K562 (cell line): Measurements from ENCODE around the gene CPNE8.

Source experiments
- BACH1 ChIP-seq: fragments of 200-800 bp; sonication (Bioruptor generic); IDR thresholded peaks from 2 replicates; pipeline ENCODE4 v1.6.1; 2016; ENCODE audit warnings: missing genetic modification characterization, missing compliant biosample characterization
- JUND ChIP-seq, 2 experiments: IDR thresholded peaks; 2 replicates in 1 of 2; 3 replicates in 1 of 2; pipeline ENCODE4 v1.6.1; 2011; ENCODE audit warnings: borderline replicate concordance in 2 of 2, low read depth in 2 of 2, low read length in 2 of 2, improper control_type of control experiment in 1 of 2, missing biosample characterization in 1 of 2, missing genetic modification characterization in 1 of 2, missing genetic modification reagents in 1 of 2
- MTF1 ChIP-seq: fragments of 250-450 bp; sonication (Bioruptor Pico); IDR thresholded peaks from 2 replicates; pipeline ENCODE4 v1.9.0; 2021; ENCODE audit warnings: moderate library complexity, mild to moderate bottlenecking, inconsistent platforms, borderline replicate concordance
- MYNN ChIP-seq, 2 experiments: sonication (generic); formaldehyde crosslinking in 1 of 2; IDR thresholded peaks; 2 replicates each; pipeline versions ENCODE4 v1.5.0 to v1.6.1; 2016 to 2020; ENCODE audit warnings: antibody characterized with exemption in 1 of 2, missing genetic modification reagents in 1 of 2
- POLR2A ChIP-seq: fragments of 450-650 bp; conservative IDR thresholded peaks from 2 replicates; pipeline ENCODE4 v1.6.1; 2016
- PRPF4 ChIP-seq: fragments of 200-400 bp; formaldehyde crosslinking; IDR thresholded peaks from one replicate; pipeline ENCODE4 v1.6.1; 2017; ENCODE audit warnings: low read length, low read depth, mild to moderate bottlenecking; ENCODE audit not compliant: insufficient read depth, poor library complexity, severe bottlenecking
- RHOXF2B ChIP-seq: fragments of 250-450 bp; sonication (Bioruptor Pico); conservative IDR thresholded peaks from 2 replicates; pipeline ENCODE4 v1.5.1; 2021
- TBL1XR1 ChIP-seq, 2 experiments: IDR thresholded peaks; 2 replicates each; pipeline ENCODE4 v1.6.1; 2012; ENCODE audit warnings: improper control_type of control experiment in 2 of 2, low read length in 2 of 2, mild to moderate bottlenecking in 1 of 2
- ZNF316 ChIP-seq: fragments of 450-650 bp; IDR thresholded peaks from 2 replicates; pipeline ENCODE4 v1.6.1; 2016
- TF ChIP-seq, protein P1 (sequence below), 2 experiments: fragments of 450-650 bp; formaldehyde crosslinking in 1 of 2; IDR thresholded peaks; 2 replicates each; pipeline versions ENCODE4 v1.4.0 to v1.6.1; 2014 to 2020; ENCODE audit warnings: mild to moderate bottlenecking in 2 of 2, borderline replicate concordance in 1 of 2, low read depth in 1 of 2
- TF ChIP-seq, protein P2 (sequence below), 3 experiments: IDR thresholded peaks in 2 of 3; conservative IDR thresholded peaks in 1 of 3; 2 replicates each; pipeline ENCODE4 v1.5.1; 2011 to 2012; ENCODE audit warnings: low read length in 3 of 3, mild to moderate bottlenecking in 3 of 3, control low read depth in 2 of 3, improper control_type of control experiment in 1 of 3, inconsistent platforms in 1 of 3, low read depth in 1 of 3, mixed read lengths in 1 of 3, moderate library complexity in 1 of 3; ENCODE audit not compliant: insufficient read depth in 2 of 3

DNA sequence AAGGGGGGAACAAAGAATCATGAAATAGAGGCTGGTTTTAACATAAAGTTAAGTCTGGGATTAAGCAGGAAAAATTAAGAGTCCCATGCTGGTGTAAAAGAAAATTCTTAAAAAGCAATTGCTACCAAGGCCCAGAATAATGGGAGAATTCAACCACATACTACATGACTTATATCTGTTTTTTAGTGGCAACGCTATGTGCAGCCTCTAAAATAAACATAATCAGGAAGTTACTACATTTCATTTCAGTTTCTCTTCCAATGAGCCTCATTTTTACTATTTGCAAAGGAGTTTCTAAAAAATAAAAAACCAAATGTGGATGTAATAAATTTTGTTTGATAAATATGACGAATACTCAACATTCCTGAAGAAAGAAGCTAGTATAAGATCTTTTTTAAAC lies 58.1 kb downstream of the CPNE8 start:
- no peak for TF ChIP-seq JUND (IDR thresholded peaks at IDR 0.05; ENCODE audit: borderline replicate concordance, low read depth, low read length)
- TF ChIP-seq JUND (tag; IDR thresholded peaks at IDR 0.05; ENCODE audit: borderline replicate concordance, low read depth, low read length), result no peak
- TF ChIP-seq, protein P1, sequence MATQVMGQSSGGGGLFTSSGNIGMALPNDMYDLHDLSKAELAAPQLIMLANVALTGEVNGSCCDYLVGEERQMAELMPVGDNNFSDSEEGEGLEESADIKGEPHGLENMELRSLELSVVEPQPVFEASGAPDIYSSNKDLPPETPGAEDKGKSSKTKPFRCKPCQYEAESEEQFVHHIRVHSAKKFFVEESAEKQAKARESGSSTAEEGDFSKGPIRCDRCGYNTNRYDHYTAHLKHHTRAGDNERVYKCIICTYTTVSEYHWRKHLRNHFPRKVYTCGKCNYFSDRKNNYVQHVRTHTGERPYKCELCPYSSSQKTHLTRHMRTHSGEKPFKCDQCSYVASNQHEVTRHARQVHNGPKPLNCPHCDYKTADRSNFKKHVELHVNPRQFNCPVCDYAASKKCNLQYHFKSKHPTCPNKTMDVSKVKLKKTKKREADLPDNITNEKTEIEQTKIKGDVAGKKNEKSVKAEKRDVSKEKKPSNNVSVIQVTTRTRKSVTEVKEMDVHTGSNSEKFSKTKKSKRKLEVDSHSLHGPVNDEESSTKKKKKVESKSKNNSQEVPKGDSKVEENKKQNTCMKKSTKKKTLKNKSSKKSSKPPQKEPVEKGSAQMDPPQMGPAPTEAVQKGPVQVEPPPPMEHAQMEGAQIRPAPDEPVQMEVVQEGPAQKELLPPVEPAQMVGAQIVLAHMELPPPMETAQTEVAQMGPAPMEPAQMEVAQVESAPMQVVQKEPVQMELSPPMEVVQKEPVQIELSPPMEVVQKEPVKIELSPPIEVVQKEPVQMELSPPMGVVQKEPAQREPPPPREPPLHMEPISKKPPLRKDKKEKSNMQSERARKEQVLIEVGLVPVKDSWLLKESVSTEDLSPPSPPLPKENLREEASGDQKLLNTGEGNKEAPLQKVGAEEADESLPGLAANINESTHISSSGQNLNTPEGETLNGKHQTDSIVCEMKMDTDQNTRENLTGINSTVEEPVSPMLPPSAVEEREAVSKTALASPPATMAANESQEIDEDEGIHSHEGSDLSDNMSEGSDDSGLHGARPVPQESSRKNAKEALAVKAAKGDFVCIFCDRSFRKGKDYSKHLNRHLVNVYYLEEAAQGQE (IDR thresholded peaks at IDR 0.05; ENCODE audit: borderline replicate concordance), result no peak
- TF ChIP-seq, protein P1 (CRISPR knock-in tag; IDR thresholded peaks at IDR 0.05; ENCODE audit: low read depth), result no peak
- no peak for TF ChIP-seq BACH1 (tag)
- no peak for TF ChIP-seq TBL1XR1 (IDR thresholded peaks at IDR 0.05; ENCODE audit: low read length in 2 of 2)
- no peak for TF ChIP-seq PRPF4
- no peak for TF ChIP-seq MTF1 (CRISPR knock-in tag)
- no peak for TF ChIP-seq ZNF316
- no peak for TF ChIP-seq RHOXF2B (CRISPR knock-in tag)
- TF ChIP-seq POLR2A, result no peak
- TF ChIP-seq, protein P2, sequence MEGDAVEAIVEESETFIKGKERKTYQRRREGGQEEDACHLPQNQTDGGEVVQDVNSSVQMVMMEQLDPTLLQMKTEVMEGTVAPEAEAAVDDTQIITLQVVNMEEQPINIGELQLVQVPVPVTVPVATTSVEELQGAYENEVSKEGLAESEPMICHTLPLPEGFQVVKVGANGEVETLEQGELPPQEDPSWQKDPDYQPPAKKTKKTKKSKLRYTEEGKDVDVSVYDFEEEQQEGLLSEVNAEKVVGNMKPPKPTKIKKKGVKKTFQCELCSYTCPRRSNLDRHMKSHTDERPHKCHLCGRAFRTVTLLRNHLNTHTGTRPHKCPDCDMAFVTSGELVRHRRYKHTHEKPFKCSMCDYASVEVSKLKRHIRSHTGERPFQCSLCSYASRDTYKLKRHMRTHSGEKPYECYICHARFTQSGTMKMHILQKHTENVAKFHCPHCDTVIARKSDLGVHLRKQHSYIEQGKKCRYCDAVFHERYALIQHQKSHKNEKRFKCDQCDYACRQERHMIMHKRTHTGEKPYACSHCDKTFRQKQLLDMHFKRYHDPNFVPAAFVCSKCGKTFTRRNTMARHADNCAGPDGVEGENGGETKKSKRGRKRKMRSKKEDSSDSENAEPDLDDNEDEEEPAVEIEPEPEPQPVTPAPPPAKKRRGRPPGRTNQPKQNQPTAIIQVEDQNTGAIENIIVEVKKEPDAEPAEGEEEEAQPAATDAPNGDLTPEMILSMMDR (IDR thresholded peaks at IDR 0.05 in 2 of 3, conservative IDR thresholded peaks at IDR 0.05 in 1 of 3; ENCODE audit: insufficient read depth in 2 of 3, low read depth in 1 of 3, low read length in 3 of 3), result no peak
- no peak for TF ChIP-seq MYNN (IDR thresholded peaks at IDR 0.05)
- TF ChIP-seq MYNN (CRISPR knock-in tag; IDR thresholded peaks at IDR 0.05), result no peak
